Activated CD8-positive, alpha-beta memory T cell treated with anti-CD3 and anti-CD28 coated beads for 4 hours (primary cell): ENCODE measurements around the gene LGMN.
"Not testable (repeated sequence)": the region's sequence is repeated elsewhere in the genome, so short reads cannot be mapped to it uniquely, and the experiment has no call there.

Experiments
- DNase-seq, 2 donors: peaks; one replicate each; pipeline ENCODE4 v3.0.0-alpha.2; 2020; ENCODE audit warnings: low read depth in 2 of 2

Gene LGMN

DNA sequence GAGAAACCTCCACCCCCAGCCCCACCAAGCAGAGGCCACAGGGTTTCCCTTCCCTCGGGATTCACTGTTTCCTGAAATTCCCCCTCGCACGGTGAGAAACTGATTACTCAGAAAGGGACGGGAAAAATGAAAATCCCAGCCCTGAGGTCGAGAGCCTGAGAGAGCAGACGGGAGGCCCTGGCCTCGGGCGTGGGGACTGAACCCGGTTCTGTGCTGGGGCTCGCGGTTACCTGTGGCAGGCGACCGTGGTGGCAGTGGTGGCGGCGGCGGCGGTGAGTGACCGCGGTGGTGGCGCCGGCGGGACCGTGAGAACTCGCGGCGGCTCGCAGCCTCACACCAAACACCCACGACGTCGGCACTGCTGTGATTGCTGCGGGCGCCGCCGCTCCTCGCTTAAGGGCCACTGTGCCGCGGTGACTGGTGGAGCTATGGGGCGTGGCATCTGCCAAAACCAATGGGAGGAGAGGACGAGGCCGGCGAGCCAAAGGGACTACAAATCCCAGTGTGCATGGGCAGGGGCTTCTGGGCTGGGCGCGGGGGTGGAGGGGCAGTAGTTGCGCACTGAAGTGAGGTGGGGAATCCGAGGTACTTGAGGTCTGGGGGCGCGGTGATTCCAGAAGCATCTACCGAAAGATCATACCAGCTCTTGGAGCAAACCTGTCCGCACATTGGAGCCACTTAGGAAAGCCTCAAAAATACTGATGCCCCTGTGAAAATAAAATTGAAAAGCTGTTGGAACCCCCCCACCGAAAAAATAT lies at the start of gene LGMN:
TSS of gene LGMN (minus strand) at position 369 of the 758 bp plus-strand sequence. CDS start 15,841 bp downstream, outside the sequence.
- peak; percentile 58 to 73 for DNase-seq

DNA sequence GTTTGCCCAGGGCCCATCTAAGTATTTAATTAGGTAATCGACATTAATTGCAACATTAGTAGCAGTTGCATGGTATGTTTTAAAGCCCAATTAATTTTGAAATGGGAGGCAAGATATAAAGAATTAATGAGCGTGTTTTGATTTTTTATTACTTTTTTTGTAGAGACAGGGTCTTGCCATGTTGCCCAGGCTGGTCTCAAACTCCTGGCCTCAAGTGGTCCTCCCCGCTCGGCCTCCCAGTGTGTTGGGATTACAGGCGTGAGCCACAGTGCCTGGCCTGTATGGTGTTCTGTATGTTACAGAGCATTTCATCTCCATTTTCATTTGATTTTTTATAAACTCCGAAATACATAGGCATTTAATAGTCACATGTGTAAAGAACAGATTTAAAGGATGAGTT lies 46.5 kb upstream of the LGMN start:
- no peak for DNase-seq

DNA sequence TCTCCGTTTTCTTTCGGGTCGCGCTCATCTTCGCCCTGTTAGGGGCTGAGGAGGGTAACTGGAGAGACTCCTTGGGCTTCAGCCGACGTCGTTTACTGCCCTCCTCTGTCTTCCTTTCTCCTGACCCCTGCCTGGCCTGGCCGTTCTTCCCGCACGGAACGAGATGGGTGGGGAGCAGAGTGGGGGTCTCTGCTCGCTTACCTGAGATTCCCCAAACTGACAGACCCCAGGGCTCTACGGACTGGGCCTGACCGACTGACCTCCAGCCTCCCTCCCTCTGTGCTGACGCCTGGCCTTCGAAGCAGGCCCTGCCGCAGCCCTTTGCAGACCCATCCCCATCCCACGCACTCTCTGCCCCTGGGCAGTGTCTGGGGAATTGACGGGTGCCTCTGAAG lies 46.1 kb upstream of the LGMN start:
- no peak for DNase-seq

DNA sequence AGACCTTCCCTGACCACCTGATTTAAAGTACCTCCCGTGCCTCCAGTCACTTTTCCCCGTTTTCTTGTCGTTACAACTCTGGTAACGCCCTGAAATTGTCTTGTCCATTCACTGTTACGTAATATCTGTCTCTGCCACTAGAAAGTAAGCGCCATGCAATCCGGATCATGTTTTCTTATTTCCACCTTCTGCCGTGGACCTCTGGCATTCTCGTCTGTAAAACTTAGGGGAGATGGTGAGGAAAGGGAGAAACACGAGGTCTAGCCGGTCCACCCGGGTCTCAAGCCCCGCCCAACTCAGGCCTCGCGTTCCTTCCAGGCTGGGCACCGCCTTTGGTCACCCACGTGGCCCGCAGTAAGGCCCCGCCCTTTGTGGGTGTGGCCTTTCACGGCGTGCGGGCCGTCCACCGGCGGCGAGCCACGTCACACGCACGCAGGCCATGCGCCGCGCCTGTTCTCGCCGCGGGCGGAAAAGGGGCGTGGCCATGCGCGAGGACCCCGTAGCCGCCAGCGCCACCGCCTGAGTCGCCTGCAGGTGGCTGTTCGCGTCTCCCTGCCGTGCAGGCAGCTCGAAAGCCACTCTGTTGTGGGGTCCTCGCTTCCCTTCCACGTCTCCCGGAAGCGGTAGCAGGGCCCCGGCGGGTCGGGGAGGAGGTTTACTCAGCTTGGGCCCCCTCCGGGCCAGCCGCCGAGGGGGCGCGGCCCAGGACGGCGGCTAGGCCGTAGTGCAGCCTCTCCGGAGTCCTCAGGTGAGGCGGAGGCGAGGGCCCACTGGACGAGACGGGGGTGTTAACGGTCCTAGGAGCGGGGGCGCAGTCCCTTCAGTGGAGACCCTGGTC lies 45.5 kb upstream of the LGMN start, which contains the start of gene GOLGA5:
TSS of gene GOLGA5 (plus strand) at position 597 of the 838 bp plus-strand sequence. CDS start 3,133 bp downstream, outside the sequence.
- peak; percentile 95 for DNase-seq

DNA sequence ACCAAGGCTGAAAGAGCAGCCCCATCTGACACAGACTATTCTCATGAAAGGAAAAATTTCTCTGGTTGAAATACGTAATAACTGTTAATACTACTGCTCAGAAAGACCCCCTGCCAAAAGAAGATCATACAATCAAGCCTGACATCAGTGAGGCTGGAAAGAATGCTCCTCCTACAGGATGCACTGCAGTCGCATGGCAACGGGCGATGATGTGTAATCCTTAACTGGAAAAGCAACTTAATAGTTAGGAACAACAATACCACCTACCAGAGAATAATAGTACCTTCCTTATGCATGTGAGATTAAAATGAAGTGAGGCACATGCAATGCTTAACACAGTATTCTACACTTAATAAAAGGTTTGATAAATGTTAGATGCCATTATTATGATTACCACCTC lies 44.5 kb upstream of the LGMN start:
- no peak for DNase-seq

DNA sequence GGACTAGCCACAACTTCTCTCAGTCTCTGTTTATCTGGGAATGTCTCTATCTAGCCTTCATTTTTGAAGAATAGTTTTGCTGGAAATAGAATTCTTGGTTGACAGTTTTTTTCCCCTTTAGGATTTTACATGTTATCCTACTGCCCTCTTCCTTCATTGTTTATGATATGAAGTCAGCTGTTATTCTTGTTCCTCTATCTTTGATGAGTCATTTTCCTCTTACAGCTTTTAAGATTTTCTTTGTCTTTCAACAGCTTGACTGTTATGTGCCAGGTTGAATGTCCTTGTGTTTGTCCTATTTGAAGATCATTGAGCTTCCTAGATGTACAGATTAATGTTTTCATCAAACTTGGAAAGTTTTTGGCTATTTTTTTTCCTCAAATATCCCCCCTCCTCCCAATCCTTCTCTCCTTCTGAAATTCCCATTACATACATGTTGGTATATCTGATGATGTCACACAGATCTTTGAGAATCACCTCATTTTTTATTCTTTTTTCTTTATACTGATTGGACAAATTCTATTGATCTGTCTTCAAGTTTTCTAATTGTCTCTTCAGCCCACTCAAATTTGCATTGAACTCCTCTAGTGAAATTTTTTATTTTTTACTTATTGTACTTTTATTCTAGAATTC lies 41.1 kb upstream of the LGMN start:
- DNase-seq, result no peak

DNA sequence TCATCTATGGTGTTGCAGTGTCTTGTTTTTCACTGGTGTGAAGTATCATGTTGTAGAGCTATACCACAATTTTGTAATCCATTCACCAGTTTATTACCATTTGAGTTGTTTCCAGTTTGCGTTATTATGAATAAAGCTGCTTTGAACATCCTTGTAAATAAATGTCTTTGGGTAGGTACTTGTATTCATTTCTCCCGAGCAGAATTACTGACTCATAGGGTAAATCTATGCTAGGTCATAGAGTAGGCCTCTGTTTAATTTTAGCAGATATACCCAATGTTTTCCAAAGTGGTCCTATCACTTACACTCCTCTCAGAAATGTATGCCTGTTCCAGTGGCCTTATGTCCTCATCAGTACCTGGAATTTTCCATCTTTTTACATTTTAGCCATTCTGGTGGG lies 39.1 kb upstream of the LGMN start:
- no peak for DNase-seq

DNA sequence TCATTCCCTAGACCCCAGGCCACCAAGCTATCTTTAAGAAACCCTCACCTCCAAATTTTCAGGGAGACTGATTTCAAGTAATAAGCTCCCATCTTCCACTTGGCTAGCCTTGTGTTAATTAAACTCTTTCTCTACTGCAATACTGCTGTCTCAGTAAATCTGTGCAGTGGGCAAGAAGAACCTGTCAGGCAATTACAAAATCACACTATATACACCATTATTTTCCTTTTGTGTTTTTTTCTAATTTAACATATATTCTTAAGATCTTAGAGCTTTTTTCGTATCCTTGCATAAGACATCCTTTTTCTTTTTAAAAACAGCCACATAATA lies 38.0 kb upstream of the LGMN start:
- DNase-seq, result no peak

DNA sequence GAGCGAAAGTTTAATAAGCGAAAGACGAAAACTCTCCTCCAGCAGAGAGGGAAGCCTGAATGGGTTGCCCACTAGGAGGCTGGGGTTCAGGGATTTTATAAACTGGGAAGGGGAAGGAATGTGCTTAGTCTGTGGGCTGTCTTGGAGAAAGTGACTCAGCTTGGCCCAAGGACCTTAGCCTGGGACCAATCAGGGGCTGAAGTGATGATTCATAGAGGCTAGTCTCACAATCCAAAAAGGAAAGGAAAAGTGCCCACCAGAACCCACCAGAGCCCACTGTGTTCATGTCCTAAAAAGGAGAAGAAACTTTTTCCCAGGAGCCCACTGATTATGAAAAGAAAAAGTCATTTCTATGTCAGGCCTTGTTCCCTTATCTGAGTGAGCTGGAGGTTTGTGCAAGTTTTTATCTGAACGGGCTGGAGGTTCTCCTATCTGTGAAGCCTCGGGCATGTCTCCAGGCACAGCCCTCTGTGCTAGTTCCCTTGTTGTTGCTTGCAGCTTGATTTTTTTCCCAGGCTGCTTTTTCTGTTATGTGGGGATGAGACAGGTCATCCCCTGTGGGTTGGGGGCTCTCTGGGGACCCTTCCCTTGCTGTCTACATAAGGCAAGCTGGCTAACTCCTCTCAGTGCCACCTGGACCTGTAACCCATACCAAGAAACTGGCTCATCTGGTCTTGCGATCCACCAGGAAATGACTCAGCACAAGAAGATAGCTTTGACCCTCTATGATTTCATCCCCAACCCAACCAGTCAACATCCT lies 37.4 kb upstream of the LGMN start:
- DNase-seq, result no peak

DNA sequence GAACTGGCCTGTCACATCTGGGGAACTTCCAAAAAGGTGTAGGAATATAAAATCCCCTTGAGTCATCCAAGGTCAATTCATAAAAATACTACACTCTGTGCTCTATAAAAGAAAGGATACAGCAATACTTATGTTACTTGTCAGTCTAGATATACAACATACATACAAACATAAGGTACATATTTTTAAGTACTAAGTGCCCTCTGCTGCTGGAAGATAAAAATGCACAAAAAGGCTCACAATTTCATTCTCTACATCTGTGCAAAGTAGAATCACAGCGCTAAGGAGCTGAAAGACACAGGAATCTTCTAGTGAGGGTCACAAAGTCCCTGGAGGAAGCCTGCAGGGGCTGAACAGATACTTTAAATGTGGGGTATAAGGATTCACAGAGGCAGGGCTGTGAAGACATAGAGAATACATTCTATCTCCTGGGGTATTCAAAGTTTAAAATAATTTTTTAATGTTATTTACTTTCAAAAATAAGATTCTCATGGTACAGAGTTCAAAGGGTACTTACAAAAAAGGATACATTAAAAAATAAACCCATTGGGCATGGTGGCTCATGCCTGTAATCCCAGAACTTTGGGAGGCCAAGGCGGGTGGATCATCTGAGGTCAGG lies 35.5 kb upstream of the LGMN start:
- no peak for DNase-seq

DNA sequence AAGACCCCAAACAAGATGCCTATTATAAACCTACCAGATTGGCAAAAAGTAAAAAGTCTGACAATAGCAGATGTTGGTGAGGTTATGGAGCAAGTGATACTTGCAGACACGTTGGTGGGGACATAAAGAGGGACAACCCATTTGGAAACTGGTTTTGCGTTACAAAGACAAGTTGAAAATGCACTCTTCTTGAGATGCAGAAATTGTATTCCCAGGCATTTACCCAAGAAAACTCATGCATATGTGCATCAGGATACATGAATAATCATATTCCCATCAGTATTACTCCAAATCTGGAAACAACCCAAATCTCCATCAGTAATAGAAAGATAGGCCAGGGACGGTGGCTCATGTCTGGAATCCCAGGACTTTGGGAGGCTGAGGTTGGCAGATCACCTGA lies 32.9 kb upstream of the LGMN start:
- DNase-seq, result no peak

DNA sequence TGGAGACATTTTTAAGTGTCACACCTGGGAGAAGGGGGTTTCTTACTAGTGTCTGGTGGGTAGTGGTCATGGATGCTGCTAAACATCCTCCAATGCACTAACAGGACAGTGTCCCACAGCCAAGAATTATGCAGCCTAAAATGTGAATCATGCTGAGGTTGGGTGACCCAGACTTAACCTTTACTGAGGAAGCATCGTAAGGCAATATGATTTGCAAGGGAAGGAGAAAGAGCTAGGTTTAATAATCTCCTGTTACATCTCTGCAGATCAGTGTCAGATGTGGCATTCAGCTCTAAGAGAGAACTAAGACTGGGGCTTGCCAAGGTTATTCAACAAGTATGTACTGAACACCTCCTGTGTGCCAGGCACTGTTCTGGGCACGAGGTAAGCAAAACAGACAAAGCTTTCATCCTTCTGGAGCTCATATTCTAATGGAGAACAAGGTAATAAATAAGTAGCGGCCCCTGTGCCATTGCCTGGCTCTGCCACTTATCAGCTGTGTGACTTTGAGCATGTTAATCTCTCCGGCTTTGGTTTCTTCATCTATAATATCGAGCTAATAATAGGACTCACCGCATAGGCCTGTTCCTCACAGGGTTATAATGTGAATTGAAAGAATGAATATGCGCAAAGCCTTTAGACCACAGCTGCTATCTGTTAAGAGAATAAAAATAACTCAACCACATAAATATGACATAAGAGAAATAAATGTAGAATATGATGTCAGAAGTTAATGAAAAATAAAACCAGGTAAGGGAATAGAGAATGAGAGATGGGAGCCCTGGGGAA lies 32.2 kb upstream of the LGMN start:
- no peak for DNase-seq

DNA sequence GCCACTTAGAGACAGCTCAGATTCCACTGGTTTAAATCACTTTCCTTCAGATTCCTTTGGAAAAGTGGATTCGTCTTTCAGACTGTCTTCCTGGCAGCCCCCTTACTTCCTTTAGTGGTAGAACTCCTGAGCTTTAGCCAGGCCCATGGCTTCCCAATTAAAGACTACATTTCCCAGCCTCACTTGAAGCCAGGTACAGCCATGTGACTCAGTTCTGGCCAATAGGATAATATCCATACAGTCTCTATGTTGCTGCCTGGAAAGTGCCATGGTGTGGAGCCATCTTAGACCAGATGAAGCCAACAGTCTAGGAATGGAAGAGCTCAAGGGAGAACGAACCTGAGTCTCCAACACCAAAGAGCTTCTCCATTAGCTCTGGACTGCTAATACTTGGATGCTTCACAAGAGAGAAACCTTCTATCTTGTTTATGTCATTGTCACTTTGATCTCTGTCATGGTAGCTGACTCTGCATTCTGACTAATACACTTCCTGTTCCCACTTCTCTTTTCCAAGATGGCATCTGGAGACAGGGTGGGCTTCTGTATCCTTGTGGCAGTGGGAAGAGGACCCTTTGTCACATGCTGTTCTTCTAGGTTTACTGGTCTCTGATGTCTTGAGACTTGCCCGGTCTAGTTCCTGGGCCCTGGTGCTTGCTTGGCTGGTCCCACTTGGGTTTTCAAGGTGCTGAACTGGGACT lies 30.6 kb upstream of the LGMN start:
- not testable (repeated sequence) for DNase-seq

DNA sequence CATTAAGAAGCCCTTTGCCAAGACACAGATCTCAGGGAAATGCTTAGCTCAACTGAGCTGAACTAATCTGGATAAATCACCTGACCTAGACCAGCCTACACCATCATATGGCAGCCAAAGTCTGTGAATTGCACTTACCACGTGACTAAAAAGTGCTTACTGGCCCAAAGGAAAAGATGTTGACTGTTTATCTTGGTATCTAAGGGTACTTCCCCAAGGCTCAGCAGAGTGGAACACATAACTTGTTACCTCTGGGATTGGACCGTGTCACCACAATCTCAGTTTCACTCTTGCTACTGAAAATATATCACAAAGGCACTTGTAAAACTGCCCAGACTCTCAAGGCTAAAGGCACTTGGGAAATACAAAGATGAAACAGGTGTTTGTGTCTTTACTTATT lies 26.9 kb upstream of the LGMN start:
- not testable (repeated sequence) for DNase-seq

DNA sequence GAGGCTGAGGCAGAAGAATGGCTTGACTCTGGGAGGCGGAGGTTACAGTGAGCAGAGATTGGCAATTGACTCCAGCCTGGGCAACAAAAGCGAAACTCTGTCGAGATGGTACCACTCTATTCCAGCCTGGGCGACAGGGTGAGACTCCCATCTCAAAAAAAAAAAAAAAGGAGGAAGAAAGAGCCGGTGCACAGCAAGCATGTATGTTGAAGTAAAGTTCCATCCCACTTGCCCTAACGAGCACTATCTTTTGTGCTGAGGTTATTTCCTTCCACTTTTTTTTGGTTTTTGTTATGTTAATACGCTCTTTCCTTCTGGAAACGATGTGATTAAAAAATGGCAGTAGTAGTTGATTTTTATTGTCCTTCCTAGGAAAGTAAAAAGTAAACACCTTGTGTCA lies 26.1 kb upstream of the LGMN start:
- DNase-seq, result no peak

DNA sequence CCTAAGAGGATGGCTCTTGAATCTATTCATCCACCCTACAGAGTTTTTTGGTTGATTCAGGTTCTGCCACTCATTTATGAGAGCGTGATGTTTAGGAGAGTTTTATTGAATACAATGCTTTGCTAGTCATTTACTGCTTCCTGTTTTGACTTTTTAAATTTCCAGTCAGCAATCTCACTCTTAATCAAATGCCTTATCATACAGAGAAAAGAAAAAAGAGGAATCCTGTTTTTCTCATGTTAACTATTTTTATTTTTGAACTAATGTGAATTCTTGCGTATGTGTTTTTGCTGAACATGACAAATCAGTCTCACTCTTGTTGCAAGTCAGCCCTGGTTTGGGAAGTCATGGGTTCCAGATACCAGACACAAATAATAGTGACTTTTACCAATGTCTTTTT lies 22.1 kb upstream of the LGMN start:
- no peak for DNase-seq

DNA sequence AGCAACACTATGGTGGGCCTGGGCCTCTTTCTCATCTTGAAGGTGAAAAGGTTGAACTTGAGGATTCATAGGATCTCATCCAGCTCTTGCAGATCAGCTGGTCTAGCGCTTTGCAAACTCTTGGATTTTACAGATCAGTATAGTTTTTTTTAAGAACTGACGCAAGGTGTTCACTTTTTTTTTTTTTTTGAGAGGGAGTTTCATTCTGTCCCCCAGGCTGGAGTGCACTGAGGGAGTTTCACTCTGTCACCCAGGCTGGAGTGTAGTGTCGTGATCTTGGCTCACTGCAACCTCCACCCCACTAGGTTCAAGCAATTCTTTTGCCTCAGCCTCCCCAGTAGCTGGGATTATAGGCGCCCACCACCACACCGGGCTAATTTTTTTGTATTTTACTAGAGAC lies 20.4 kb upstream of the LGMN start:
- no peak for DNase-seq

DNA sequence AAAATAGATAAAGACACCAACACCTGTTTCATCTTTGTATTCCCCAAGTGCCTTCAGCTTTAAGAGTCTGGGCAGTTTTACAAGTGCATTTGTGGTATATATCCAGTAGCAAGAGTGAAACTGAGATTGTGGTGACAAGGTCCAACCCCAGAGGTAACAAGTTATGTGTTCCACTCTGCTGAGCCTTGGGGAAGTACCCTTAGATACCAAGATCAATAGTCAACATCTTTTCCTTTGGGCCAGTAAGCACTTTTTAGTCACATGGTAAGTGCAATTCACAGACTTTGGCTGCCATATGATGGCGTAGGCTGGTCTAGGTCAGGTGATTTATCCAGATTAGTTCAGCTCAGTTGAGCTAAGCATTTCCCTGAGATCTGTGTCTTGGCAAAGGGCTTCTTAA lies 19.8 kb upstream of the LGMN start:
- not testable (repeated sequence) for DNase-seq

DNA sequence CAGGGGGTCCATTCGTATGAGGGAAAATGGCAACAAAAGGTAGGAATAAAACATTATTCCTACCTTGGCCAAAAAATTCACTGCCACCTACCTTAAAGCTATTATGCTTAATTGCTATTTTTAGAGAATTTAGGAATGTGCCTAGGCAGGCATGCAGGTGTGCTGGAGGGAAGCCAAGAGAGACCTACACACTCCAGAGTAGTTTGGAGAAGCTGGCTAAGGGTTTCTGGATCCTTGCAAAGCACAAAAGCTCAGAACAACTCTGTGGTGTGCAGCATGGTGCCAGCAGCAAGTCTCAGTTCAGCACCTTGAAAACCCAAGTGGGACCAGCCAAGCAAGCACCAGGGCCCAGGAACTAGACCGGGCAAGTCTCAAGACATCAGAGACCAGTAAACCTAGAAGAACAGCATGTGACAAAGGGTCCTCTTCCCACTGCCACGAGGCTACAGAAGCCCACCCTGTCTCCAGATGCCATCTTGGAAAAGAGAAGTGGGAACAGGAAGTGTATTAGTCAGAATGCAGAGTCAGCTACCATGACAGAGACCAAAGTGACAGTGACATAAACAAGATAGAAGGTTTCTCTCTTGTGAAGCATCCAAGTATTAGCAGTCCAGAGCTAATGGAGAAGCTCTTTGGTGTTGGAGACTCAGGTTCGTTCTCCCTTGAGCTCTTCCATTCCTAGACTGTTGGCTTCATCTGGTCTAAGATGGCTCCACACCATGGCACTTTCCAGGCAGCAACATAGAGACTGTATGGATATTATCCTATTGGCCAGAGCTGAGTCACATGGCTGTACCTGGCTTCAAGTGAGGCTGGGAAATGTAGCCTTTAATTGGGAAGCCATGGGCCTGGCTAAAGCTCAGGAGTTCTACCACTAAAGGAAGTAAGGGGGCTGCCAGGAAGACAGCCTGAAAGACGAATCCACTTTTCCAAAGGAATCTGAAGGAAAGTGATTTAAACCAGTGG lies 15.5 kb upstream of the LGMN start:
- not testable (repeated sequence) for DNase-seq
